Fibroblast of peridontal ligament (primary cell): Measurements from ENCODE around the gene DPF3.

ENCODE experiments used
- DNase-seq: peaks from one replicate; pipeline ENCODE4 v3.0.0-alpha.2; 2010; ENCODE audit errors: extremely low read depth

DPF3 gene

GRCh38 chr14:72904840-72905561 lies 11.1 kb upstream of the DPF3 start:
- DNase-seq, result peak; percentile 94

GRCh38 chr14:72904218-72904617 lies 10.3 kb upstream of the DPF3 start:
- no peak for DNase-seq

GRCh38 chr14:72903716-72904115 lies 9.8 kb upstream of the DPF3 start:
- DNase-seq, result no peak

- DNase-seq, result peak; percentile 62
Observed at GRCh38 chr14:72902801-72903530, 9.1 kb upstream of the DPF3 start.

GRCh38 chr14:72901361-72901760 lies 7.5 kb upstream of the DPF3 start:
- no peak for DNase-seq

GRCh38 chr14:72898448-72898847 lies 4.5 kb upstream of the DPF3 start:
- DNase-seq, result no peak

GRCh38 chr14:72894623-72895378 lies 900 bp upstream of the DPF3 start:
- no peak for DNase-seq

GRCh38 chr14:72894323-72894622 lies 372 bp upstream of the DPF3 start:
- DNase-seq, result no peak

GRCh38 chr14:72892879-72893635 lies 844 bp downstream of the DPF3 start:
- DNase-seq, result no peak

GRCh38 chr14:72892103-72892878 lies 1.6 kb downstream of the DPF3 start:
- peak; percentile 46 for DNase-seq

- DNase-seq, result no peak
Observed at GRCh38 chr14:72891666-72892102, 2.2 kb downstream of the DPF3 start.

GRCh38 chr14:72889366-72889765 lies 4.5 kb downstream of the DPF3 start:
- DNase-seq, result no peak

GRCh38 chr14:72888636-72889201 lies 5.2 kb downstream of the DPF3 start:
- DNase-seq, result peak; percentile 82

GRCh38 chr14:72888192-72888591 lies 5.7 kb downstream of the DPF3 start:
- no peak for DNase-seq

GRCh38 chr14:72887514-72887913 lies 6.4 kb downstream of the DPF3 start:
- DNase-seq, result no peak

GRCh38 chr14:72884386-72884785 lies 9.5 kb downstream of the DPF3 start:
- no peak for DNase-seq

GRCh38 chr14:72883961-72884360 lies 9.9 kb downstream of the DPF3 start:
- DNase-seq, result no peak

- no peak for DNase-seq
Observed at GRCh38 chr14:72883109-72883508, 10.8 kb downstream of the DPF3 start.

GRCh38 chr14:72882463-72882862 lies 11.4 kb downstream of the DPF3 start:
- no peak for DNase-seq

- DNase-seq, result no peak
Observed at GRCh38 chr14:72882047-72882446, 11.9 kb downstream of the DPF3 start.

GRCh38 chr14:72881543-72881942 lies 12.4 kb downstream of the DPF3 start:
- DNase-seq, result no peak
